Smooth muscle cell (in vitro differentiated cells): ENCODE measurements around the gene FYTTD1. TPM values are rescaled to one million over a fixed set of nuclear protein-coding genes. Genes with fewer than 3 reads are reported as not detected.
"Not testable (repeated sequence)": the region's sequence is repeated elsewhere in the genome, so short reads cannot be mapped to it uniquely, and the experiment has no call there.

ENCODE experiments used
- DNase-seq: peaks from one replicate; lab custom pipeline; 2025; ENCODE audit not compliant: unreplicated experiment; lab: John Stamatoyannopoulos, UW
- H2AFZ ChIP-seq: fragments of 200-600 bp; sonication (generic); 2 replicates; pipeline ENCODE4 v1.6.0; 2016; ENCODE audit warnings: antibody characterized with exemption, low read depth, mild to moderate bottlenecking
- H3F3A ChIP-seq: fragments of 200-600 bp; sonication (generic); 2 replicates; pipeline ENCODE4 v1.6.0; 2017; ENCODE audit warnings: antibody characterized with exemption, low read depth
- H3K27ac ChIP-seq: fragments of 200-600 bp; sonication (generic); 2 replicates; pipeline ENCODE4 v1.5.1; 2016; ENCODE audit warnings: low read depth, mild to moderate bottlenecking
- H3K27me3 ChIP-seq: fragments of 200-600 bp; sonication (generic); 2 replicates; pipeline ENCODE4 v1.6.1; 2016; ENCODE audit warnings: low read depth, mild to moderate bottlenecking
- H3K36me3 ChIP-seq: fragments of 200-600 bp; sonication (generic); 2 replicates; pipeline ENCODE4 v1.5.1; 2016; ENCODE audit warnings: low read depth
- H3K4me1 ChIP-seq: fragments of 200-600 bp; sonication (generic); 2 replicates; pipeline ENCODE4 v1.5.1; 2016; ENCODE audit warnings: low read depth
- H3K4me2 ChIP-seq: fragments of 200-600 bp; sonication (generic); 2 replicates; pipeline ENCODE4 v1.6.0; 2016; ENCODE audit warnings: mild to moderate bottlenecking
- H3K4me3 ChIP-seq: fragments of 200-600 bp; sonication (generic); 2 replicates; pipeline ENCODE4 v1.5.1; 2016; ENCODE audit warnings: mild to moderate bottlenecking
- H3K79me2 ChIP-seq: fragments of 200-600 bp; sonication (generic); 2 replicates; pipeline ENCODE4 v1.6.0; 2016; ENCODE audit warnings: low read depth, mild to moderate bottlenecking
- H3K9ac ChIP-seq: fragments of 200-600 bp; sonication (generic); 2 replicates; pipeline ENCODE4 v1.6.0; 2016; ENCODE audit warnings: low read depth
- H3K9me3 ChIP-seq: fragments of 200-600 bp; sonication (generic); replicated peaks from 2 replicates; pipeline ENCODE4 v1.5.1; 2016; ENCODE audit warnings: low read depth
- H4K20me1 ChIP-seq: fragments of 200-600 bp; sonication (generic); 2 replicates; pipeline ENCODE4 v1.6.0; 2016; ENCODE audit warnings: low read depth
- CTCF ChIP-seq: fragments of 200-600 bp; sonication (generic); IDR thresholded peaks from 2 replicates; pipeline ENCODE4 v1.5.1; 2017; ENCODE audit warnings: borderline replicate concordance, mild to moderate bottlenecking, antibody characterized with exemption; ENCODE audit not compliant: insufficient read depth, poor library complexity, severe bottlenecking
- WGBS: methylation state at CpG from one replicate; pipeline ENCODE4 v1.1.7; 2016; ENCODE audit warnings: low lambda C conversion rate; 5-methylcytosine and 5-hydroxymethylcytosine counted together
- polyA plus RNA-seq: library from polyadenylated mRNA; unstranded; fragments of >200 nt; fragmentation: Nextera tagmentation; extraction: Ambion mirVana; gene quantifications from 2 replicates; pipeline ENCODE4 v1.2.1, GENCODE V29; 2016
- total RNA-seq: library from RNA; depleted of rRNA; stranded (reverse); fragments of >200 nt; gene quantifications from 2 replicates; pipeline ENCODE4 v1.2.3, GENCODE V29; 2014

FYTTD1 gene
- total and polyA plus RNA-seq, 2 experiments from 2014 or later, result 32.7 to 33.2 TPM

DNA sequence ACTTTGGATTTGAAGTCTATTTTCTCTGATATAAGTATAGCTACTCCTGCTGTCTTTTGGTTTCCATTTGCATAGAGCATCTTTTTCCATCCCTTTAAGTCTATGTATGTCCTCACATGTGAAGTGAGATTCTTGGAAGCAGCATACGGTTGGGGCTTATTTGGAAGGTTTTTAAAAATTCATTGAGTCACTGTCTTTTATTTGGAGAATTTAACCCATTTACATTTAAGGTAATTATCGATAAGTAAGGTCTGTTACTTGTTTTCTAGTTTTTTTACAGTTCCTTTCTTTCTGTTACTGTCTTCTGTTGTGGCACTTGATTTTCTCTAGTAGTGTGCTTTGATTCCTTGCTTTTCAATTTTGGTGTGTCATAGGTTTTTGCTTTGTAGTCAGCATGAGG is 26.9 kb upstream of the FYTTD1 start:
- DNase-seq, result no peak
- no peaks in the 10 kb centered on the region for H3K27me3 ChIP-seq
- H3K79me2 ChIP-seq, result peaks cover 14% of the 10 kb centered on the region
- H3K9ac ChIP-seq, result no peak overlapping the region
- no peak for TF ChIP-seq CTCF
- H3K4me3 ChIP-seq, result no peak overlapping the region
- H3K4me2 ChIP-seq, result no peak overlapping the region
- H3K9me3 ChIP-seq, result peaks cover 4% of the 10 kb centered on the region
- peaks cover 8% of the 10 kb centered on the region for H3K36me3 ChIP-seq
- peaks cover 11% of the 10 kb centered on the region for H4K20me1 ChIP-seq
- 96% methylated on average over 2 of the region's 2 CpGs for WGBS
- no peak overlapping the region for H2AFZ ChIP-seq
- no peaks in the 10 kb centered on the region for H3F3A ChIP-seq
- no peak overlapping the region for H3K27ac ChIP-seq
- no peaks in the 10 kb centered on the region for H3K4me1 ChIP-seq

- not testable (repeated sequence) for DNase-seq, H3K36me3 ChIP-seq, H3K9ac ChIP-seq, H3K9me3 ChIP-seq, H3K4me1 ChIP-seq, H3F3A ChIP-seq, H2AFZ ChIP-seq, H3K4me2 ChIP-seq, H3K4me3 ChIP-seq, H3K27ac ChIP-seq, H3K27me3 ChIP-seq
- 93% methylated on average over 3 of the region's 3 CpGs for WGBS
- H4K20me1 ChIP-seq, result peaks cover 14% of the 10 kb centered on the region
- H3K79me2 ChIP-seq, result peaks cover 15% of the 10 kb centered on the region
Observed at GRCh38 chr3:197727878-197728277, 21.8 kb upstream of the FYTTD1 start.

GRCh38 chr3:197728487-197728886 is 21.2 kb upstream of the FYTTD1 start:
- H4K20me1 ChIP-seq, result peaks cover 14% of the 10 kb centered on the region
- no peaks in the 10 kb centered on the region for H3F3A ChIP-seq
- DNase-seq, result no peak
- TF ChIP-seq CTCF, result no peak
- 90% methylated on average over 8 of the region's 8 CpGs for WGBS
- H3K9me3 ChIP-seq, result no peaks in the 10 kb centered on the region
- no peak overlapping the region for H3K4me3 ChIP-seq
- no peaks in the 10 kb centered on the region for H3K36me3 ChIP-seq
- H3K27ac ChIP-seq, result no peak overlapping the region
- H3K4me1 ChIP-seq, result no peaks in the 10 kb centered on the region
- H3K9ac ChIP-seq, result no peak overlapping the region
- no peaks in the 10 kb centered on the region for H3K27me3 ChIP-seq
- peaks cover 18% of the 10 kb centered on the region for H3K79me2 ChIP-seq
- no peak overlapping the region for H2AFZ ChIP-seq
- H3K4me2 ChIP-seq, result no peak overlapping the region

DNA sequence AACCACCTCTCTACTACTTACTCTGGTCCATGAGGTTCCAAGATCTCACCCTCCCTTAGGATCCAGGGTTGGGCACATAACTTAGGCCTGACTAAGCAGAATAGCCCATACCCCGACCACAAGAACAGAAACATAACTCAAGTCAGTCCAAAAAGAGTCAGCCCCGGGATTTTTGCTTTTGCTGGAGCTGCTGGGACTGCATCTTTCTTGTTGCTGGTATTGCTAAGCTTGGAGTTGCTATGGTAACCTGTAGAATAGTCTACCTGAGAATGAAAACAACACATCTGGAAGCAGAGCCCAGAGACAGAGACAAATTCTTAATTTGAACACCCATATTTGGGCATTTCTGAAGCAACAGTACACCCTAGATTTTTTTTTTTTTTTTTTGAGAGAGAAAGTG is 19.5 kb upstream of the FYTTD1 start:
- Histone ChIP-seq H3K79me2 (peaks cover 22% of the 10 kb centered on the region), H3K4me2 (no peak overlapping the region)
- WGBS, result 68% methylated on average over 2 of the region's 2 CpGs

DNA sequence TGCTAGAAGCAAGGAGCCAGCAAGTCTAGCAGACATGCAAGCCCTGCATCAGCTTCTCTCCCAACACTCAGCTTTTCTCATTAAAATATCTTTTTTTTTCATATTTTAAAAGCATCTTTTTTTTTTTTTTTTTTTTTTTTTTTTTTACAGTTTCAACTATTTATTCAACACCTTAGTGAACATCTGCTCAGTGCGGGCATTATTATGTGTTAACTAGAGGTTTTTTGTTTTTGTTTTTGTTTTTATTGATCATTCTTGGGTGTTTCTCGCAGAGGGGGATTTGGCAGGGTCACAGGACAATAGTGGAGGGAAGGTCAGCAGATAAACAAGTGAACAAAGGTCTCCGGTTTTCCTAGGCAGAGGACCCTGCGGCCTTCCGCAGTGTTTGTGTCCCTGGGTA is 18.9 kb upstream of the FYTTD1 start:
- H3K9me3 ChIP-seq, H3F3A ChIP-seq, H3K4me1 ChIP-seq, H3K4me3 ChIP-seq, H3K27me3 ChIP-seq, H2AFZ ChIP-seq, DNase-seq, H3K27ac ChIP-seq, H3K36me3 ChIP-seq, H3K4me2 ChIP-seq, H3K9ac ChIP-seq: not testable (repeated sequence)
- H4K20me1 ChIP-seq, result peaks cover 12% of the 10 kb centered on the region
- peaks cover 27% of the 10 kb centered on the region for H3K79me2 ChIP-seq
- WGBS, result 94% methylated on average over 2 of the region's 5 CpGs

More for the DNA sequence above, 19.5 kb upstream of the FYTTD1 start:
- Histone ChIP-seq H3K27ac (peak overlapping the region; percentile 63), H3K9me3 (no peaks in the 10 kb centered on the region), H3K4me1 (no peaks in the 10 kb centered on the region), H3F3A (no peaks in the 10 kb centered on the region), H2AFZ (no peak overlapping the region), H3K27me3 (no peaks in the 10 kb centered on the region), H4K20me1 (peaks cover 14% of the 10 kb centered on the region), H3K36me3 (no peaks in the 10 kb centered on the region), H3K9ac (no peak overlapping the region), H3K4me3 (no peak overlapping the region)
- no peak for DNase-seq
- no peak for TF ChIP-seq CTCF

DNA sequence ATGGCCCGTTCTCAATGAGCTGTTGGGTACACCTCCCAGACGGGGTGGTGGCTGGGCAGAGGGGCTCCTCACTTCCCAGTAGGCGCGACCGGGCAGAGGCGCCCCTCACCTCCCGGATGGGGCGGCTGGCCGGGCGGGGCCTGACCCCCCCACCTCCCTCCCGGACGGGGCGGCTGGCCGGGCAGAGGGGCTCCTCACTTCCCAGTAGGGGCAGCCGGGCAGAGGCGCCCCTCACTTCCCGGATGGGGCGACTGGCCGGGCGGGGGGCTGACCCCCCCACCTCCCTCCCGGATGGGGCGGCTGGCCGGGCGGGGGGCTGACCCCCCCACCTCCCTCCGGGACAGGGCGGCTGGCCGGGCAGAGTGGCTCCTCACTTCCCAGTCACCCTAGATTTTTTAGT is 18.2 kb upstream of the FYTTD1 start:
- not testable (repeated sequence) for H3K9ac ChIP-seq, H3F3A ChIP-seq, H3K9me3 ChIP-seq, H3K4me1 ChIP-seq, H3K4me2 ChIP-seq, DNase-seq, H3K27ac ChIP-seq, H3K27me3 ChIP-seq, H2AFZ ChIP-seq, H3K4me3 ChIP-seq, H3K36me3 ChIP-seq
- Histone ChIP-seq H3K79me2 (peaks cover 28% of the 10 kb centered on the region), H4K20me1 (peaks cover 11% of the 10 kb centered on the region)
- WGBS, result 95% methylated on average over 8 of the region's 27 CpGs
